K562 (cell line): ENCODE measurements around the gene EZH1. TPM values are rescaled to one million over a fixed set of nuclear protein-coding genes. Genes with fewer than 3 reads are reported as not detected.
A peak's percentile ranks its signal among the peaks of the same experiment; 100 is the strongest.

Experiments used
- ARID3B ChIP-seq: fragments of 250-450 bp; sonication (Bioruptor Pico); IDR thresholded peaks from 2 replicates; pipeline ENCODE4 v1.4.0; 2020; ENCODE audit warnings: borderline replicate concordance
- ATF6 ChIP-seq: sonication (generic); formaldehyde crosslinking; IDR thresholded peaks from 2 replicates; pipeline ENCODE4 v1.4.0; 2020; ENCODE audit warnings: mild to moderate bottlenecking, missing genetic modification reagents
- ESRRB ChIP-seq: fragments of 250-450 bp; sonication (Bioruptor Pico); IDR thresholded peaks from 2 replicates; pipeline ENCODE4 v1.5.0; 2020; ENCODE audit warnings: mild to moderate bottlenecking, moderate library complexity, borderline replicate concordance
- FOXP4 ChIP-seq: sonication (generic); formaldehyde crosslinking; IDR thresholded peaks from 2 replicates; pipeline ENCODE4 v1.8.0; 2022; ENCODE audit warnings: mild to moderate bottlenecking, missing genetic modification reagents, borderline replicate concordance
- GTF2E2 ChIP-seq: fragments of 200-800 bp; sonication (Bioruptor generic); IDR thresholded peaks from 2 replicates; pipeline ENCODE4 v1.6.1; 2016; ENCODE audit warnings: missing genetic modification characterization, missing compliant biosample characterization
- HDAC1 ChIP-seq, 2 experiments: fragments of 450-650 bp; IDR thresholded peaks; 2 replicates each; pipeline ENCODE4 v1.6.1; 2016 to 2017; ENCODE audit warnings: inconsistent platforms in 1 of 2, mild to moderate bottlenecking in 1 of 2, moderate library complexity in 1 of 2
- HNRNPL ChIP-seq: fragments of 200-400 bp; formaldehyde crosslinking; IDR thresholded peaks from 2 replicates; pipeline ENCODE4 v1.6.1; 2017; ENCODE audit warnings: low read depth, mild to moderate bottlenecking, low read length
- ID3 ChIP-seq, 2 experiments: fragments of 250-450 bp in 1 of 2; fragments of 450-650 bp in 1 of 2; sonication (Bioruptor Pico) in 1 of 2; IDR thresholded peaks; 2 replicates each; pipeline versions ENCODE4 v1.6.1 to v1.8.0; 2016 to 2021; ENCODE audit warnings: mild to moderate bottlenecking in 2 of 2, moderate library complexity in 2 of 2, missing compliant biosample characterization in 1 of 2, missing genetic modification characterization in 1 of 2
- KLF6 ChIP-seq: fragments of 250-450 bp; sonication (Bioruptor Pico); IDR thresholded peaks from 2 replicates; pipeline ENCODE4 v1.4.0; 2020; ENCODE audit warnings: mild to moderate bottlenecking, moderate library complexity, borderline replicate concordance
- NCOA4 ChIP-seq: fragments of 450-650 bp; IDR thresholded peaks from 2 replicates; pipeline ENCODE4 v1.6.1; 2018; ENCODE audit warnings: mild to moderate bottlenecking; ENCODE audit not compliant: partially characterized antibody
- NUFIP1 ChIP-seq: fragments of 450-650 bp; IDR thresholded peaks from 2 replicates; pipeline ENCODE4 v1.6.1; 2018; ENCODE audit not compliant: partially characterized antibody
- PHF8 ChIP-seq: fragments of 200-600 bp; sonication (generic); IDR thresholded peaks from 2 replicates; pipeline ENCODE4 v1.6.1; 2012; ENCODE audit warnings: mixed run types, mild to moderate bottlenecking, inconsistent platforms, low read length, moderate library complexity, borderline replicate concordance
- POLR3G ChIP-seq: IDR thresholded peaks from 2 replicates; pipeline ENCODE4 v1.6.1; 2011; ENCODE audit not compliant: insufficient read length, insufficient replicate concordance; ENCODE audit errors: extremely low read depth
- TCF15 ChIP-seq: fragments of 250-450 bp; sonication (Bioruptor Pico); IDR thresholded peaks from 2 replicates; pipeline ENCODE4 v1.8.0; 2022; ENCODE audit warnings: moderate library complexity, mild to moderate bottlenecking, inconsistent platforms
- TFAP4 ChIP-seq: sonication (generic); formaldehyde crosslinking; IDR thresholded peaks from 2 replicates; pipeline ENCODE4 v1.8.0; 2022; ENCODE audit warnings: missing genetic modification reagents, mild to moderate bottlenecking, moderate library complexity, borderline replicate concordance
- ZBTB7A ChIP-seq: IDR thresholded peaks from 2 replicates; pipeline ENCODE4 v1.6.1; 2011; ENCODE audit warnings: low read depth, mild to moderate bottlenecking, low read length, moderate library complexity, borderline replicate concordance; ENCODE audit not compliant: control insufficient read depth
- ZNF695 ChIP-seq: fragments of 450-650 bp; formaldehyde crosslinking; IDR thresholded peaks from 2 replicates; pipeline ENCODE4 v1.4.0; 2020; ENCODE audit warnings: mild to moderate bottlenecking, moderate library complexity
- polyA plus RNA-seq, 8 experiments: library from polyadenylated mRNA; depleted of rRNA in 4 of 8; stranded (reverse) in 5 of 8; unstranded in 3 of 8; fragments of >200 nt; fragmentation: Nextera tagmentation in 2 of 8; fragmentation: Illumina TruSeq in 1 of 8; extraction: Ambion mirVana in 2 of 8; extraction: Trizol in 1 of 8; gene quantifications; 2 replicates each; pipeline versions ENCODE4 v1.2.1 to v1.2.3, GENCODE V29; 2011 to 2014; ENCODE audit warnings: inconsistent platforms in 1 of 8, missing spikeins in 1 of 8
- total RNA-seq, 7 experiments: library from RNA; depleted of rRNA in 6 of 7; stranded (reverse); fragments of >200 nt in 6 of 7; fragmentation: Illumina TruSeq in 2 of 7; extraction: Trizol in 2 of 7; gene quantifications; 2 replicates each; pipeline versions ENCODE4 v1.2.1 to v1.2.3, GENCODE V29; 2011 to 2021; ENCODE audit warnings: low replicate concordance in 1 of 7

EZH1 gene
- total and polyA plus RNA-seq, 9 of the 15 experiments (the other 6 are each of a cell fraction or from before 2014, with no cell fraction given) = 8.6 to 40.8 (median 22.9) TPM

- 0 out of 2 replicates have a peak, but pooled peaks have one; percentile 16 for TF ChIP-seq FOXP4 (CRISPR knock-in tag)
- TF ChIP-seq GTF2E2 (tag) = no peak
- TF ChIP-seq ESRRB (CRISPR knock-in tag) = no peak
- TF ChIP-seq ARID3B (CRISPR knock-in tag) = no peak
- peak; percentile 45; the same call in 1 of the 2 replicates for TF ChIP-seq PHF8
- peak; percentile 67; the same call in 1 of the 2 replicates for TF ChIP-seq TFAP4
- TF ChIP-seq KLF6 (CRISPR knock-in tag) = no peak
- TF ChIP-seq ATF6 = no peak
- no peak for TF ChIP-seq ZNF695 (CRISPR knock-in tag)
- TF ChIP-seq HNRNPL = no peak
- TF ChIP-seq NCOA4 = no peak
- TF ChIP-seq POLR3G = no peak
- no peak for TF ChIP-seq TCF15 (CRISPR knock-in tag)
- no peak for TF ChIP-seq NUFIP1
- no peak for TF ChIP-seq ID3 (CRISPR knock-in tag; IDR thresholded peaks at IDR 0.05)
- TF ChIP-seq ID3 (tag; IDR thresholded peaks at IDR 0.05) = no peak
- peak; percentile 99 for TF ChIP-seq ZBTB7A
- peak; percentile 62 to 82; a peak in 2 of 4 replicates for TF ChIP-seq HDAC1 (IDR thresholded peaks at IDR 0.05)
Observed at GRCh38 chr17:42779936-42780850, 35.4 kb upstream of the EZH1 start, which contains the start of gene WNK4 (continued).
